Muscle layer of colon (tissue), 2 donors: ENCODE results near the gene SMS.

Source experiments
- H3K27ac ChIP-seq: one replicate; pipeline ENCODE4 v1.7.0; 2013; ENCODE audit warnings: low read depth, mild to moderate bottlenecking, low read length, moderate library complexity
- H3K27me3 ChIP-seq, 2 donors: one replicate each; pipeline ENCODE4 v1.7.0; 2013; ENCODE audit warnings: low read length in 2 of 2, mild to moderate bottlenecking in 2 of 2; ENCODE audit not compliant: insufficient read depth in 2 of 2, control insufficient read depth in 1 of 2
- H3K36me3 ChIP-seq: one replicate; pipeline ENCODE4 v1.7.0; 2013; ENCODE audit warnings: mild to moderate bottlenecking, low read length; ENCODE audit not compliant: insufficient read depth
- H3K4me1 ChIP-seq: one replicate; pipeline ENCODE4 v1.7.0; 2013; ENCODE audit warnings: mild to moderate bottlenecking, low read length; ENCODE audit not compliant: insufficient read depth
- H3K4me3 ChIP-seq, 2 donors: one replicate each; pipeline ENCODE4 v1.7.0; 2013; ENCODE audit warnings: low read length in 2 of 2, low read depth in 1 of 2, mild to moderate bottlenecking in 1 of 2, moderate library complexity in 1 of 2
- H3K9ac ChIP-seq: one replicate; pipeline ENCODE4 v1.7.0; 2013; ENCODE audit warnings: low read length
- H3K9me3 ChIP-seq: one replicate; pipeline ENCODE4 v1.7.0; 2013; ENCODE audit warnings: mild to moderate bottlenecking, low read length
- donor health status: abdominal sarcoma.
- donor health status: Adenocarcinoma of cecum.

SMS gene

DNA sequence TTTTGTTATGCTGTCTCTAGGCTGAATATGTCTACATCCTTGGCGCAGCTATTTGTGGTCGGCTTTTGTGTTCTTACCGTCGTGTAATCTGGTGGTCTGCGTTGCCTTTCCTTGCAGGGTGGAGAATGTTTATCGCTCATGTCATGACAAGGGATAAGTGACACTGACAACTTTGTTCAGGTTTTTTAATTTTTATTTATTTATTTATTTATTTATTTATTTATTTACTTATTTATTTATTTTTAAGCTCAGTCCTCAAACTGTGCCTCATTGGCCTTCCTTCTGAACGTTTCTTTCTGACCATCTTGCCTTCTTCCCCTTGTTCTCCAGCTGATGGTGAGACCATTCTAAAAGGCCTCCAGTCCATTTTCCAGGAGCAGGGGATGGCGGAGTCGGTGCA lies 26.4 kb downstream of the SMS start:
- Histone ChIP-seq H3K27me3 (peaks cover 0 to under 1% of the 10 kb centered on the region in 2 donors), H3K9ac (no peak overlapping the region), H3K4me3 (no peak overlapping the region), H3K4me1 (peaks cover 3% of the 10 kb centered on the region), H3K36me3 (peaks cover 5% of the 10 kb centered on the region), H3K9me3 (no peaks in the 10 kb centered on the region), H3K27ac (no peak overlapping the region)

DNA sequence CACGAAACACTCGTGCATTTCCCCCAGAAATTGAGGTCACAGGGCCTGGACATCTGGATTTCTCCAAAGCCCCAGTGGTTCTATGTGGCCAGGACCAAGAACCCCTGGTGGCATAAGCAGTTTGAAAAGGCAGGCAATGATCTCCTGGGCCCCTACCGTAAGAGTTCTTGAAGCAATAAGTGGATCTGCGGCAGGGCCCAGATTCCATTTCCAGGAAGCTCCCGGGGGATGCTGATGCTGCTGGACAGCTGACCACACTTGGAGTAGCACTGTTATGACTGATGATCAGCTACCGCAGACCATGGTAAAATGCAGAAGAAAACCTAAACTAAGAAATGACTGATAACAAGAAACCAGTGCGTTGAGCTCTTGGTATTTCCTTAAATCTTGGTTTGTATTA lies 27.8 kb downstream of the SMS start:
- H3K27ac ChIP-seq = no peak overlapping the region
- H3K9ac ChIP-seq = no peak overlapping the region
- H3K4me1 ChIP-seq = no peaks in the 10 kb centered on the region
- peaks cover 0 to 5% of the 10 kb centered on the region in 2 donors for H3K27me3 ChIP-seq
- H3K9me3 ChIP-seq = no peaks in the 10 kb centered on the region
- H3K4me3 ChIP-seq = no peak overlapping the region
- H3K36me3 ChIP-seq = peaks cover 5% of the 10 kb centered on the region

DNA sequence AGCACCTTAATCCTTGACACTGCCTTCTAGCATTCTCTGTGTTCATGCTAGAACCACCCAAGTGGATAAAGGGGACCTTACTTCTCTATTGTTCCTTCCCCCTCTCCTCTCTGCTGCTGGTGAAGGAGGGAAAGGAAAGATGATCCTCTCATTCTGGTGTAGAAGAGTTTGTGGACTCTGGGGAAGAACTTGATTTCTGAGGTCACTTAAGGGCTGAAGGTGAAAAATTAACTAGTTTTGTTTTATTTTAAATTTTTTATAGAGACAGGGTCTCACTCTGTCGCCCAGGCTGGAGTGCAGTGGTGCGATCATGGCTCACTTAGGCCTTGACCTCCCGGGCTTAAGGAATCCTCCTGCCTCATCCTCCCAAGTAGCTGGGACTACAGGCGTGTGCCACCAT lies 29.8 kb downstream of the SMS start:
- H3K9ac ChIP-seq = no peak overlapping the region
- H3K4me3 ChIP-seq = no peak overlapping the region
- H3K27me3 ChIP-seq = peaks cover 0 to 5% of the 10 kb centered on the region in 2 donors
- H3K36me3 ChIP-seq = peaks cover 5% of the 10 kb centered on the region
- H3K27ac ChIP-seq = no peak overlapping the region
- no peaks in the 10 kb centered on the region for H3K9me3 ChIP-seq
- H3K4me1 ChIP-seq = peaks cover 11% of the 10 kb centered on the region

DNA sequence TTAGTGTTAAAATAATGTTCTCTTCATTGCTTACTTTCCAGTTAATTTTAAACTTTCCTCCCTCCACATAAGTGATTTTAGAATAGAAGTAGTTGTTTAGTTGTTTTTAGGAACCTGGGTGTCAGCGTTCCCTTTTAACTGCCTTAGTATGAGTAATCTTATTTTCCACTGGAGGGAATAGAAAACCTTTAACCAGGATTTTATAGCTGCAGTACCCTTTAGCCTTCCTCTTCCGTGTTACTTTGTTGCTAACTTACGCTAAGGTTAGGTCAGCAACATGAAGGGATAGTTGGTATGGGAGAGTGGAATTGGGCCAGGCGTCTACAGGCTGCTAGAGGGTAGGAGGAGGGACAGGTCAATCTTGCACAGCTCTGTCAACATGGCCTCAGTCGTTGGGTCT lies 31.5 kb downstream of the SMS start:
- Histone ChIP-seq H3K4me3 (no peak overlapping the region), H3K4me1 (peaks cover 16% of the 10 kb centered on the region), H3K9ac (no peak overlapping the region), H3K27me3 (peaks cover 0 to 5% of the 10 kb centered on the region in 2 donors), H3K27ac (no peak overlapping the region), H3K36me3 (peaks cover 5% of the 10 kb centered on the region), H3K9me3 (no peaks in the 10 kb centered on the region)

- Histone ChIP-seq H3K27ac (no peak overlapping the region), H3K9ac (no peak overlapping the region), H3K36me3 (peaks cover under 1% of the 10 kb centered on the region), H3K4me3 (no peak overlapping the region), H3K9me3 (no peaks in the 10 kb centered on the region), H3K4me1 (peaks cover 16% of the 10 kb centered on the region), H3K27me3 (peaks cover 0 to 5% of the 10 kb centered on the region in 2 donors)
Observed at GRCh38 chrX:21972721-21973120, 32.2 kb downstream of the SMS start.

DNA sequence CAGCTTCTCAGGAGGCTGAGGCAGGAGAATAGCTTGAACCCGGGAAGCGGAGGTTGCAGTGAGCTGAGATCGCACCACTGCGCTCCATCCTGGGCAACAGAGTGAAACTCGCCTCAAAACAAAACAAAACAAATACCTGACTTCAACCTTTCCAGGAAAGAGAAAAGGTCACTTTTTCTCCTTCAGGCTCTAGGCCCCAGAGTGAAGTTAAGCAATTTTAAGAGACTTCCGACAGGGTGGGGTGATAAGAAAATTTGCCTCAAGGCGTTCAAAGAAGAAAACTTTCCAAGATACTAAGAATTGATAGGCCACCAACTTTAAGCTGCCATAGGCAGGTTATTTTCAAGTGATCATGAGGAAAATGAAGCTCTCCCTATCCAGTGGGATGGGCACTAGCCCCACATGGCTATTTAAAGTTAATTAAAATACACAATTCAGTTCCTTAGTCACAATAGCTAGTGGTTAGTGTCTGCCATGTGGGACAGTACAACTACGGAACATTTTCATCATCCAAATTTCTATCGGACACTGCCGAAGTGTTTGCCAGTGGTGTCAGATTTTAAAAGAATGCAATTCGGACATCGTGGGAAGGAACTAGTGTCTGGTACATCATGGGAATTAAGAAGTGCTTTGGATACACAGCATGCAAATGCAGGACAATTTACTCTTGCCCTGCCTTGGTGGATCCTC lies 33.0 kb downstream of the SMS start:
- H3K9ac ChIP-seq = no peak overlapping the region
- peaks cover 16% of the 10 kb centered on the region for H3K4me1 ChIP-seq
- H3K9me3 ChIP-seq = no peaks in the 10 kb centered on the region
- no peak overlapping the region for H3K4me3 ChIP-seq
- H3K27ac ChIP-seq = no peak overlapping the region
- peaks cover 0 to 5% of the 10 kb centered on the region in 2 donors for H3K27me3 ChIP-seq
- H3K36me3 ChIP-seq = no peaks in the 10 kb centered on the region

DNA sequence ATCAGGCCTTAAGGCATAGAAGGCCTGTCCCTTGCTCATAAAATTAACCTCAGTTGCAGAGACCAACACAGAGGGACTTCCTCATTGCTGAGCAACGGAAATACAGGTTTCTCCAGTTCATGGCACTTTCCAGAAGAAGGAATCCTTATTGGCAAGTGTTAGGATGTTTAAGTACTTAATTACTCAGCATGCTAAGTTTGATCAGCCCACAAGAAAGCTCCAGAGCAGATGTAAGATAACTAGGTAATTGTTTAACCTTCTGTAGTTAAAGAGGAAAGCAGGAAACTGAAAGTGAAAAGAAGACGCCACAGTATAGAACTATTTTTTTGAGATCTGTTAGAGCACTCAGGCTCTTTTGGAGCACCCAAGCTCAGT lies 33.5 kb downstream of the SMS start:
- no peaks in the 10 kb centered on the region for H3K36me3 ChIP-seq
- H3K27me3 ChIP-seq = peaks cover 0 to 5% of the 10 kb centered on the region in 2 donors
- no peak overlapping the region for H3K4me3 ChIP-seq
- no peak overlapping the region for H3K27ac ChIP-seq
- no peak overlapping the region for H3K9ac ChIP-seq
- H3K4me1 ChIP-seq = peaks cover 16% of the 10 kb centered on the region
- H3K9me3 ChIP-seq = no peaks in the 10 kb centered on the region

- no peak overlapping the region for H3K27ac ChIP-seq
- no peaks in the 10 kb centered on the region for H3K9me3 ChIP-seq
- peaks cover 0 to 5% of the 10 kb centered on the region in 2 donors for H3K27me3 ChIP-seq
- H3K36me3 ChIP-seq = no peaks in the 10 kb centered on the region
- H3K4me3 ChIP-seq = no peak overlapping the region
- peaks cover 16% of the 10 kb centered on the region for H3K4me1 ChIP-seq
- no peak overlapping the region for H3K9ac ChIP-seq
Observed at GRCh38 chrX:21975242-21975641, 34.7 kb downstream of the SMS start.

DNA sequence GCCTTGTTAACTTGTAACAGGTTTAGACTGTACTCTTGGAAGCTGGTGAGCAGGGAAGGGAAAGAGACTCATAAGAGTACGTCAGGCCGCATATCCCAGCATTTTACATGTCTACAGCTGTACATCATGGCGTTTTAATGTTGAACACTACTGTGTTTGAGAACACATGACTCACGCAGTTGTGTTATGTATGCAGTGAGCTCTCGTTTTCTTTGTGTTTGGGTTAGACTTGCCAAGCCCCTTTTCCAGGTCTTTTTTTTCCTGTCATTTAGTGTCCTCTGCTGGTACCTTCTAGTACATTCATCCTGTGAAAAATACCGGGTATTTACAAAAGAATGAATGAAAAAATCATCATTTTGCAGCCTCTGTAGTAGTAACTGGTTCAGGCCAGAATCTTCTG lies 35.3 kb downstream of the SMS start:
- Histone ChIP-seq H3K36me3 (no peaks in the 10 kb centered on the region), H3K27ac (no peak overlapping the region), H3K9ac (no peak overlapping the region), H3K9me3 (no peaks in the 10 kb centered on the region), H3K4me1 (peaks cover 16% of the 10 kb centered on the region), H3K4me3 (no peak overlapping the region), H3K27me3 (peaks cover 0 to 5% of the 10 kb centered on the region in 2 donors)

DNA sequence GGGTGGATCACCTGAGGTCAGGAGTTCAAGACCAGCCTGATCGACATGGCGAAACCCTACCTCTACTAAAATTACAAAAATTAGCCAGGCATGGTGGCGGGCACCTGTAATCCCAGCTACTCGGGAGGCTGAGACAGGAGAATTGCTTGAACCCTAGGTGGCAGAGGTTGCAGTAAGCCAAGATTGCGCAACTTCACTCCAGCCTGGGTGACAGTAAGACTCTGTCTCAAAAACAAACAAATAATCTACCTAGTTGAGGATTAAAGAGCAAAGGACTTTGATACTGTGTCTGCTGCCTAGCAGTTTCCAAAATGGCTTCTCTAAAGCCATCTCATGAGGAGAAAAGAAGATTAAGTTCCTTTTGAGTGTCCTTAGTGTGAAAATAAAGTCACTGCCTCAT lies 37.8 kb downstream of the SMS start:
- no peak overlapping the region for H3K4me3 ChIP-seq
- no peak overlapping the region for H3K9ac ChIP-seq
- no peak overlapping the region for H3K27ac ChIP-seq
- H3K36me3 ChIP-seq = no peaks in the 10 kb centered on the region
- H3K9me3 ChIP-seq = no peaks in the 10 kb centered on the region
- no peaks in the 10 kb centered on the region for H3K27me3 ChIP-seq
- H3K4me1 ChIP-seq = peaks cover 16% of the 10 kb centered on the region

DNA sequence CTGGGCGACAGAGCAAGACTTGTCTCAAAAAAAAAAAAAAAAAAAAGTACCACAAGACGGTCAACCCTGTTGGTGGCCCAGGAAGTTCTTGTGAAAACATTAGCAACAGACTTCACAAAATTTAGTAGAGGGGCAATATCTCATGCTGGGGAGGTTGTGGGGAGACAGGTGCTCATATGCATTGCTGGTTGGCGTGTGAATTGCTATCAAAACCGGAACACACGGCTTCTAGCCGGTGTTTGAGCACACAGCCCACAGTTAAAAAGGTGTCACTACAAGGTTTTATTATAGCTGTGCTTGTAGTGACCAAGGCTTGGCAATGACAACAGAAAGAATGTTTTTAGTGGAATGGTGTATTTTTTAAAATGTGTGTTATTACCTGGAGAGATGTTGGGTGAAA lies 41.8 kb downstream of the SMS start:
- Histone ChIP-seq H3K27ac (no peak overlapping the region), H3K4me1 (no peaks in the 10 kb centered on the region), H3K4me3 (no peak overlapping the region), H3K27me3 (no peaks in the 10 kb centered on the region), H3K9ac (no peak overlapping the region), H3K9me3 (no peaks in the 10 kb centered on the region), H3K36me3 (peaks cover 2% of the 10 kb centered on the region)

GRCh38 chrX:21985332-21985777 lies 44.8 kb downstream of the SMS start:
- H3K9ac ChIP-seq = no peak overlapping the region
- no peak overlapping the region for H3K27ac ChIP-seq

More at GRCh38 chrX:21985332-21985777, 44.8 kb downstream of the SMS start:
- peaks cover 10% of the 10 kb centered on the region for H3K36me3 ChIP-seq
- no peaks in the 10 kb centered on the region for H3K4me1 ChIP-seq
- H3K9me3 ChIP-seq = no peaks in the 10 kb centered on the region
- H3K4me3 ChIP-seq = no peak overlapping the region
- no peaks in the 10 kb centered on the region for H3K27me3 ChIP-seq
